Endometrial microvascular endothelial cells (primary cell): ENCODE results near the gene NWD2. TPM values are rescaled to one million over a fixed set of nuclear protein-coding genes. Genes with fewer than 3 reads are reported as not detected.

Experiments used
- in situ Hi-C: cut with HindIII; loops from 2 replicates; pipeline ENCODE4 v1.10.0; 2017; ENCODE audit warnings: low sequenced_read_pairs, low pct_unique_long_range_greater_than_20kb; ENCODE audit errors: inconsistent ontology term
- total RNA-seq: library from RNA; depleted of rRNA; stranded (reverse); fragments of >200 nt; gene quantifications from one replicate; pipeline ENCODE4 v1.2.3, GENCODE V29; 2015; ENCODE audit errors: inconsistent ontology term

The NWD2 gene
- total RNA-seq, 1 donor from 2014 or later: not detected

DNA sequence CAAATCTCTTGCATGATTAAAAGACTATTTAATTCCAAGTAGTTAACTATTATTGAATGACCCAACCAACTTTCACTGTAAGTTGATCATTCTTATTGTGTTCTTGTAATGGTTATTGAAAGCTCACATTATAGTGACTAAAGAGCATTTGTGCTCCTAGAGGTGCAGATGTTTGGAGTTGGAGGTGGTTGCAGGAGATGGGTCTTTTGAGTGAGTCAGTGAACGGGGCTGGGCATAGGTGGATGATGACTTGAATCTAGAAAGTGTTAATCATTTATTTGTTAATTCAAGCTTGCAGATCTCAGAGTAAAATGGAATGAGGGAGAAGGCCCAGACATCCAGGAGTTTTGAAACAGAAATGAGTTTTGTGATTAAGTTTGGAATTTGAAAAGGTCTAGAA lies 13.7 kb downstream of the NWD2 start:
- in situ Hi-C loops: no loop called here

DNA sequence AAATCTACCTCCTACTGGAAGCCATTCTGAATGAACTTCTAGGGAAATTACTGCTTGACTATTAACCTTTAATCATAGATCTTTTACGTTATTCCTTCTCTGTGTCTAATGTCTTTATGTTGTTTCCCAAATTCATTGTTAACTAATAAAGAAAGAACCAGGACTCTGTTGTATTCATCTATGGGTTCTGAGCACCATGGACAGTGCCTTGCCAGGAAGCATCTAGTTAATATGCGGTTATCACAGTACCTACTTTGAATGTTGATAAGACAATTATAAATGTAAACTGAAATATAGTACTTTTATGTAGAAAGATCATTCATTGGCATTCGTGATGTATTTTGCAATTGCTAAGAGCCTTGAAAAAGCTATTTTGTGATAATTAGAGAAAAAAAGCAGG lies 23.8 kb downstream of the NWD2 start:
- in situ Hi-C loops: no loop called here

DNA sequence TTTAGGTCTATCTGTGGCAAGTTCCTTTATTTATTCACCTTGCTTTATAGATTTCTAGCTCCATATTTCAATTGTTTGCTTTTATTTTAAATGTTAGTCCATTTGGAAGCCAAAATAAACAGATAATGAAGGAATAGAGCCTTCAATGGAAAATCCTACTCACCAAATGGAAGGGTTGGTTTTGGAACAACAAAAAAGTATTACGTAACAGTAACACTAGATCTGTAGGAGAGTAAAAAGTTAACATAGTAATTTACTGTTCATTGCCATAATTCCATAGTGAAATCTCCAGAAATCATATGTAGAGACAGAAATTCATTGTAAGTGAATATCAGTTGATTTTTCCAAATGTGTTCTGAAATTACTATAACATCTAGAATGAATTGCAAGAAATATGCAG lies 34.6 kb downstream of the NWD2 start:
- in situ Hi-C loops: no loop called here

DNA sequence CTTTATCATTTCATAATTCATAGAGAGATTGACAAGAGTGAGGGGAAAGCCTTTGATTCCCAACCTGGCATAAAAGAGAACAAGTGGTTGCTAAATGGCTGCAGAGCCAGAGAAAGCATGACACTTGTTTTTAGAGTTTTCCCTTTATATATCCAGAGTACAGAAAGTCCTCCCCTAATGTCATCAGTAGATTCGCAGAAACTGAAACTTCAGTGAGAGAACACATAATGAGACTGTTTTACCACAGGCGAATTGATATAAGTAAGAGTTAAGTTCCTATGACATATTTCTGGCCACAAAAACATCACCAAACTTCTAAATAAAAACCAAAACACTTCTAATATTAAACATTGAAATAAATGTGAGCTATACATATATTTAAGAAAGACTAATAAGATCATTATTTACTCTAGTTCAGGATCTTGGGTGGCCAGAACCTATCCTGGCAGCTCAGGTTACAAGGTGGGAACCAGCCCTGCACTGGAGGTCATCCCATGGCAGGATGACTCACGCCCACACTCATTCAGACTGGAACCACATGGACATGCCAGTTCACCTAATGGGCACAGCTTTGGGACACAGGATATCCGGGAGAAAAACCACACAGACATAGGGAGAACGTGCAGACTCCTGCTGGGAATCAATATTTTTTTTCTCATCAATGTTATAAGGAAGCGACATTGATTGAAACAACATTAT lies 35.5 kb downstream of the NWD2 start:
- in situ Hi-C loops: no loop called here

DNA sequence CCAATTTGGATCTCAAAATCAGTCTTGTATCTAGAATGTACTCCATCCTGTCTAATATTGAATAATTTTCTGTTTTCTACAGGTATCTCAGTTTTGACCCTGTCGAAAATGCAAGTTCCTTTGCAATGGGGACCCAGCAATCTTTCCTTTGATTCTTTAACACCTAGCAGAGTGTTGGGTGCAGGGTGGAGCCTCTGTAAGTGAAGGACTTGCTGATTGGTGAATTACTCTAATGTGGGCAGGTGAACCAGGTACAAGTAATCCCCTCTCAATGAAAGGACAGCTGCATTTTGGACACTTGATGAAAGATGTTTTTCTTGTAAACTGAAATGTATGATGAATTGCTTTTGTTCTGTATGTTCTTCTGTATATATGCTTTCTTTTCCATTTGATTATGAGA lies 54.9 kb downstream of the NWD2 start:
- in situ Hi-C loops: no loop called here

DNA sequence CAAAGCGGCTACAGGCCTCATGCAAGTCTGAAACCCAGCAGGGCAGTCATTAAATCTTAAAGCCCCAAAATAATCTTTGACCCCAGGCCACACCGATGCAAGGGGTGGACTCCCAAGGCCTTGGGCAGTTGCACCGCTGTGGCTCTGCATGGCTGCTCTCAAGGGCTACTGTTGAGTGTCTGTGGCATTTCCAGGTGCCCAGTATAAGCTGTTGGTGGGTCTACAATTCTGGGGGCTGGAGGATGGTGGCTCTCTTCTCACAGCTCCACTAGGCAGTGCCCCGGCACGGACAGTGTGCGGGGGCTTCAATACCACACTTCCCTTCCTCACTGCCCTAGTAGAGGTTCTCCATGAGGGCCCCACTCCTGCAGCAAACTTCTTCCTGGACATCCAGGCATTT lies 60.1 kb downstream of the NWD2 start:
- in situ Hi-C loops: no loop called here

DNA sequence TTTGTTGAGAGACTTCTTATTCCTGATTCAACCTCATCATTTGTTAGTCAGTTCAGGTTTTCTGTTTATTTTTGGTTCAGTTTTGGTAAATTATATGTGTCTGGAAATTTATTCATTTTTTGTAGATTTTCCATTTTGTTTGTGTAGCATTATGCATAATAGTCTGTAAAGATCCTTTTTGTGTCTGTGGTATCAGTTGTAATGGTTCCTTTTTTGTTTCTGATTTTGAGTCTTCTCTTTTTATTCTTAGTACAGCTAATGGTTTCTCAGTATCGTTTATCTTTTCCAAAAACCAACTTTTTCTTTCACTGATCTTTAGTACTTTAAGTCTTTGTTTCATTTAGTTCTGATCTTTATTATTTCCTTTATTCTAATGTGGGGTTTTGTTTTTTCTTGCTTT lies 61.4 kb downstream of the NWD2 start:
- in situ Hi-C loops: no loop called here

DNA sequence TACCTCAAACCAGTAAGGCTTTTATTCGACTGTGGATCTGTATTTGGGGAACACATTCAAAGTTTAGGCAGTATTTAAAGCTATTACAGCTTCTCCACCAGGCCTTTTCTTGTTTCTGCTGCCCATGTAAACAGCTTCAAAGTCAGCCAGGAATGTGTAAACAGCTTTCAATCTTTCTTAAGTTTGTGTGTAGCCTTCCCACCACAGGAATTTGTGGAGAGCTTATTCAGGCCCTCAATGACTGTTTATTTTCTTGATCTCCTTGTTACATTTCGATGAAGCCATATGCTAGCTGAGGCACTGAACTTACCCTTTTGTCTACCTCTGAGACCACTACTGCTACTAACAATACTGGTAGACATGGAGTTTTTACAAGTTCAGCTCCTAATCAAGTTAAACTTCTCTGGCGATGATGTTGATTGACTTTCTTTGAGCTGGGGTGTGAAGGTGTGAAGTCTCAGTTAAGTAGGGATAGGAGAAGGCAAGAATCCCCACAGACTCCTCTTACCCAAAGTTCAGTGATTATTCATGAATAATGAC lies 72.6 kb downstream of the NWD2 start:
- in situ Hi-C loops: no loop called here

DNA sequence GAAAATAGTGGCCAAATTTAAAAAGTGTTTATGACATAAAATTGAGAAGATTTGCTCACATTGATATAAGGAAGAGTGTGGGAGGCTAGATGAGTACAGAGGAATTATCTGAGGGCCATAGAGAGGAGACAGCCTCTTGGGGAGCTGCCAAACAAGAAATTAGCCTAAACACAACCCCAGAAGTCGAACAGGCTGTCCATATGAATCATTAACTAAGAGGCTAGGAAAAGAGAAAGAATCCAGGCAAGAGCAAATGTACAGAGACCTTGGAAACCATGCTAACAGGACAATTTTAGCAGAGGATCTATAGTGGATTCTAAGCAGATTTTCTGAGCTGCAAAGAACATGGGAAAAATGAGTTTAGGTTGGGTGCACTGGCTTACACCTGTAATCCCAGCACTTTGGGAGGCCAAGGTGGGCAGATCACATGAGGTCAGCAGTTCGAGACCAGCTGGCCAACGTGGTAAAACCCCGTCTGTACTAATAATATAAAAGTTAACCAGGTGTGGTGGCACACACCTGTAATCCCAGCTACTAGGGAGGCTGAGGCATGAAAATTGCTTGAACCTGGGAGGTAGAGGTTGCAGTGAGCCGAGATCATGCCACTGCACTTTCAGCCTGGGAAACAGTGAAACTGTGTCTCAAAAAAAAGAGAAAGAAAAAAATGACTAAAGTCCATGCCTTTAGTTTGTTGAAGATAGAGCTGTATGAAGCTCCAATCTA lies 76.1 kb downstream of the NWD2 start:
- in situ Hi-C loops: no loop called here

DNA sequence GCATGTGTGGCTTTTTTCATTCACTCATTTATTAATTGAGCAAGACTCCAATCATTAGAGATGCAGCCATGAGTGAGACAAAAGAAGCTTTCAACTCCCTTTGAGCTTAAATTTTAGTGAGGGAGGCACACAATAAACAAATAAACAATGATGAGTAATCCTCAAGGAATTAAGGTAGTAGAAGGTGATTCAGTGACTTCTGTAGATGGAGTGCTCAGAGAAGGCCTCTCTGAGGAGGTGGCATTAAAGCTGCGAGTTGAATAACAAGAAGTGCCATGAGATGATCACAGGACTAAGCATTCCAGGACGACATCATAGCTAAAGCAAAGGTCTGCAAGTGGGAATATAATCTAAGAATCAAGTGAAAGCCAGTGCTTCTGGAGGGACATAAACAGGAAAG lies 77.6 kb downstream of the NWD2 start:
- in situ Hi-C loops: no loop called here

DNA sequence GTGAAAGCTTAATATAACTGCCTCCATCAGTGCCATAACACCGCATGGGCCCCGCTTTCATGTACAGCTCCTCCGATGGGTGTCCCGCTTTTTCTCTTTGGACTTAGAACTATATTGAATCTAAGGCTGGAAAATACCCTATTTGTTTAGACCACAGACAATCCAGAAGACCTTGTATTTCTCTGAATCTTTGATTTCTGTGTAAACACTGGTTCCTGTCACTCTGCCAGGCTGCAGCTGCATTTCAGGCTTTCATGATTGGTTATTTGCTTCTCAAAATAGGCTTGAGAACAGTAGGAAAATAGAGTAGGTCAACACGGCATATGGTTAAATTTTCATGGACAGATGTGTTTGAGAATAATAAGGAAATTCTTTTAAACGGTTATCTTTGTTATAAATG lies 80.0 kb downstream of the NWD2 start:
- in situ Hi-C loops: no loop called here

DNA sequence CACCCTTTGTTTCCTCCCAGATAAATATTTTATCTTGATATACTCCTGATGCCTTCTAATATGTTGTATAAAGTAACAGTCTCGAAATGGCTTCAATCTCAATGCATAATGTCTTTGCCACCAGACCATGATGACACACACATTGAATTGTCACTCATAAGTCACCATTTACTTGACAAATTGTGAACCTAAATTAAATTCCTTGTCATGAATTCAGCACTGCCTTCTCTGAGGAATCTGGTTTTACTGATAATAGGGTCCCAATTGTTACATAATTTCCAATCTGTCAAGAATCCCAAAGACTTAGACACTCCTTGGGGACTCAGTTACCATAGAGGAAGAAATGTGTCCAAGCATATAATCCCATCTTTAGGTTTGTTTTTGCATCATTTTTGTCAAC lies 82.3 kb downstream of the NWD2 start:
- in situ Hi-C loops: no loop called here

DNA sequence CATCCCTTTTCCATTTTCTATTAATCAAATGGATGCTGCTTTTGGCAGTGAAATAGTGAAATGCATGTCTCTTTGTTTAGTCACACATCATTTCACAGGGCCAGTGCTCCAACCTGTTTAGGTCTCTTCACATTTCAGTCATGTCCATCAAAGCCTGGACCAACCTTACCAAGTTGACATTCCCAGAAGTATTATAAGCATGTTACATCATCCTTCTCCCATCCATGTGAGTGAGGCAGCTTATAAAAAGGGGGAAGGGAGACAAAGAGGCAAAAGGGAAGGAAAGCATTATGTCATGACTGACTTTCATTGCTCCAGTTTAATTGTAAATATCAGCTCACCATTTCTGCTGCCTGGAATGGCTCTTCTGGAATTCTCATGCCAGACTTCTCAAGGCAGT lies 94.4 kb downstream of the NWD2 start:
- in situ Hi-C loops: no loop called here

DNA sequence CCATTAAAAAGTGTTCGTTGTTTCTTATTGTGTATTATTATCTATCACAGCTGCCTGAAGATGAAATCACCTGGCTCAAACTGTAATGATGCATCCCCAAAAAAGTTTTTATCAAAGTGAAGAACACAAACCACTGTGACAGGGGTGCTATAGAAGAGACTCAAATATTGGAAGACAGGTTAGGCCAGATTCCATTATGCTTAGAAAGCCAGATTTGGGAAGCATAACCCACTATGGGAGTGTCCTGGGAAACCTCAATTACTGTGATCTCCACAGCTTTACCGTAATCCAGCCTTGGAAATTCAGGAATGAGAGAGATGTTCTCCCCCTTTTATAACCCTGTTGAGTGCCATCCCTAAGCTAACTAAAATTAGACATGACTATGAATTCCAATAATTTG lies 114.2 kb downstream of the NWD2 start:
- in situ Hi-C loops: no loop called here

DNA sequence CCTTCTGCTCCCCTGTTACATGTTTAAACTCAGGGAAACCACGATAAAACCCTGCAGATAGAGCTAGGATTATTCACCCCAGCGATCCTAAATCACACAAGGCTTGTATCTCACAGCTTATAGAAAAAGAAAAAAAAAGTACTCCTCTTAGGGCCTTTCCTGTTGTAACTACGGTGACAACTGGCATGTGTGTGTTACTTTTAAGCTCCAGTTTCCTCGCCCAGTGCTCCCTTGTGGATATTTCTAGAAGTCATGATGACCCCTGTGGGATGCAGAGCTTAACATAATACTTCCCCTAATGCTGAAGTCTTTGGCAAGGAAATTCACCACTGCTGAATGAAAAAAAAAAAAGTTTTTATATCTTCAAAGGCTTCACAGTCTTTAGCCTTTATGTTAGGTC lies 114.7 kb downstream of the NWD2 start:
- in situ Hi-C loops: no loop called here

DNA sequence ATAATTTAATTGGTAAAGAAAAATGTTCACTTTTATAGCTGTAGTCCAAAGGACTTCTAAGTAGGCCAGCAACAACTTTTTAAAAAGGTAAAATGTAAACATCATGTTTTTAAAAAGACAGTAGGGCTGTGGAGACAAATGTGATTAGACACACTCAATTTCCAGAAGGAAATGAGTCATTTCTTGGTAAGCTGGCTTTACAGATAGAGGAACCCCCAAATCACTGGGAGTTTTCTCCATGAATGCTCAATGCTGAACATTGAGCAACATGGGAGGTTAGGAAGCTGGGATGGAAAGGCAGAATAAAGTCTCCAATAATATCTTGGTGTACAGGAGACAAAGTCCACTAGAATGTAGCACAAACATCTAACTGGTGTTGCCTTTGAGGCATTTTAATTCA lies 121.3 kb downstream of the NWD2 start:
- in situ Hi-C loops: no loop called here

DNA sequence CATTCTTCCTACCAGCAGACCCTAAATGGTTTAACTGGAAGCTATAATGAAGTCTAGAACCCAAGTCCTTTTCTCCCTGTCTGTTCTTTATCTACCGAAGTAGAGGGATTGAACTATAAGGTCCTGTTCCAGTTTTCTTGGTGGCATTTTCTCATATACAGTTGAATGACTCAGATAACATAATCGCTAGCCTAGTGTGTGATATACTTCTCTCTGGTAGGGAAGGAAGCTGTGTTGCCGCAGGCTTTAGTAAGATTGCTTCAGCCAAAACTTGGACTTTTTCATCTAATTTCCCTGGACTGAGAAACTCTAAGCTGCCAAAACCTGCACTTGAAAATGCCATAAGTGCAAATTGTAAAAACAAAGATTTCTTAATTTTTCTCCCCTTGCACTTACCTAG lies 123.4 kb downstream of the NWD2 start:
- in situ Hi-C loops: no loop called here

DNA sequence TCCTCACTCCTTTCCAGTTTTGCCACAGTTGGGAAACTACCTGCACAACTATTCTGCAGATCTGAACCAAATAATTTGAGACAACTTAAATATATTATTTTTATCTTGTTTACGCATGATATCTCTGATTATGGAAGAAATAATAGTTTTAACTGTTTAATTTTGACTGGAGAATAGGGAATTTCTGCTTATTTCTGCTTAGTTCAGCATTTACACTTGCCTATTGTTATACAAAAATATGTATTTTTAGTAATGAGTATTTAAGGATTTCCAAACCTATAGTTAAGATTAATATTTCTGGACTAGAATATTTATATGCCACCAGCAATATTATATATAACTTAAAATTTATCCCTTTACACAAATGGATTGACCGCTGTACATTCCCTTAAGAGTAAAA lies 125.5 kb downstream of the NWD2 start:
- in situ Hi-C loops: no loop called here

DNA sequence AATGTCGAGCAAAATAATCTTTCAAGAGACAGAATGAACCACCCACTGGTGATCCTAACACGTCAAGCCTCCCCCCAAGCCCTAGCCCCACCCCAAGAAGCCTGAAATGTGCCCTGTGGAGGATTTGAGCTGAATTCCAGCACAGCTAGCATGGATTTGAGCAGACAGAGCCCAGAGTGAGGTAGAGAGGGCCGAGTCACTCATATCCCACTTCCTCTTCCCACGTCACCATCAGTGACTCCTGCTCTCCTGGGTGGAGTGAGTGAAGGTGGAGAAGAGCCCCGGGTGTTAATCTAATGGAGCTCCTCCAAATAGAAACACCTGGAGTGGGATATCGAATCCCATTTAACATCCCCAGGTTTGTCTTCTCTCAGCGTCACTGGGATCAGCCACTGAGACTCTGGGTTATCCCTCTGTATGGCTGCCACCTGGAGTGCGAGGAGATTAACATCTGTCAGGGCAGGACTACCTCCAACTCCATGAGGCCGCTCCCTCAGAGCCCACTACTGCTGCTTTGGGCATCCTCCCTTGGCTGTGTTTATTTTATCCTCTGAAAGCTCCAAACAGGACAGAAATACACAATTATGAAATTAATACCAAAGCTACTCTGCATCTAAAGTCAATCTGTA lies 136.6 kb downstream of the NWD2 start:
- in situ Hi-C loops: no loop called here

DNA sequence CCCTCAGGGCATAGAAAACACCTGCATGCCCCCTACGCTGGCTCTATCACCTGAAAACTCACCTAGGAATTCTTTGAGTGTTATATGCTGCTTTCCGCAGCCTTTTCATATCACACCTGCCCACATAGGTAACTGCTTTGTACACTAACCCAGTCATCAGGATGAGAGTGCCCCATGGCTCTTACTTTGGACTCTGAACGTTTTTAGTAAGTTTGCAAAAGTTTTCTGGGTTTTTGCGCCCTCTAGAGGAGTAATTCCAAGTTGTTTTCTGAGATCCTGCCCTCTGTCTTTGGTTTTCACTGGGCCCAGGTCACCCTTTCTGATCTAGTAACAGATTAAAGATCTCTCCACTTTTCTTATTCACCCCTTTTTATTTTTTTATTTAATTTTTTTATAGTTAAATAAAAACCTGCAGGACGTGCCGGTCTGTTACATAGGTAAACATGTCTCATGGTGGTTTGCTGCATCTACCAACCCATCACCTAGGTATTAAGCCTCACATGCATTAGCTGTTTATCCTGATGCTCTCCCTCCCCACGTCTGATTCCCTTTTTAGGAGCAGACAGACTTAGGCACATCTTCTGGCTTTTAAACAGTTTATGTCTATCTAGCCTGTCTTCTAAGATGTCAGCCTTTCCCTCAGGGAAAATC lies 139.2 kb downstream of the NWD2 start:
- in situ Hi-C loops: no loop called here
